ENCODE measurements around the gene YWHAQ. TPM values are rescaled to one million over a fixed set of nuclear protein-coding genes. Genes with fewer than 3 reads are reported as not detected.

Gene YWHAQ
- total RNA-seq, 4 donors from 2014 or later, result 40.3 to 63.7 (median 48.4) TPM

GRCh38 chr2:9565436-9566153 is 65.2 kb downstream of the YWHAQ start:
- Histone ChIP-seq H3K4me3 (peak overlapping the region; percentile 7 to 39 (median 24)), H3K27me3 (no peaks in the 10 kb centered on the region), H3K9me3 (no peaks in the 10 kb centered on the region), H3K4me1 (peaks cover 11 to 14% of the 10 kb centered on the region in 2 donors), H3K36me3 (no peaks in the 10 kb centered on the region), H3K27ac (peak overlapping the region; percentile 82 to 93 (median 90))
- ATAC-seq (peak; percentile 100), DNase-seq (peak; percentile 88 to 94)
- no peak for TF ChIP-seq CTCF (IDR thresholded peaks at IDR 0.05 in 4 of 5, conservative IDR thresholded peaks at IDR 0.05 in 1 of 5)
- peak; percentile 40 to 51 for TF ChIP-seq POLR2A (IDR thresholded peaks at IDR 0.05)
- intact Hi-C loops (cut with DNase I; ENCODE audit: low total_unique reads) (no loop called here), in situ Hi-C loops (cut with MboI; ENCODE audit: low sequenced_read_pairs in 4 of 4) (loop anchor here in 2 of 4 donors (10.0 kb wide), 1 partner anchor 59 kb away; no protein-coding TSS in a partner anchor)

- intact Hi-C loops (cut with DNase I; ENCODE audit: low total_unique reads) (no loop called here), in situ Hi-C loops (cut with MboI; ENCODE audit: low sequenced_read_pairs in 4 of 4) (loop anchor here in 2 of 4 donors (10.0 kb wide), 1 partner anchor 64 kb away; no protein-coding TSS in a partner anchor)
- Histone ChIP-seq H3K27ac (peak overlapping the region in 2 of 4 donors; percentile 1 to 35), H3K9me3 (no peaks in the 10 kb centered on the region), H3K27me3 (no peaks in the 10 kb centered on the region), H3K4me1 (peaks cover 12 to 21% of the 10 kb centered on the region in 2 donors), H3K4me3 (no peak overlapping the region), H3K36me3 (no peaks in the 10 kb centered on the region)
- no peak for DNase-seq
- no peak for ATAC-seq
- TF ChIP-seq CTCF (IDR thresholded peaks at IDR 0.05 in 4 of 5, conservative IDR thresholded peaks at IDR 0.05 in 1 of 5) (no peak), POLR2A (IDR thresholded peaks at IDR 0.05) (no peak)
Observed at GRCh38 chr2:9560628-9561027, 70.2 kb downstream of the YWHAQ start.

GRCh38 chr2:9558948-9559381 is 71.8 kb downstream of the YWHAQ start:
- no peak for DNase-seq
- intact Hi-C loops (cut with DNase I; ENCODE audit: low total_unique reads), result loop anchor here (5.0 to 10.0 kb wide), 2 partner anchors 483 to 1286 kb away; partner anchors contain the start of gene KLF11
- H3K27ac ChIP-seq, result peak overlapping the region; percentile 14 to 63 (median 36)
- in situ Hi-C loops (cut with MboI; ENCODE audit: low sequenced_read_pairs in 4 of 4), result no loop called here
- no peak for TF ChIP-seq POLR2A (IDR thresholded peaks at IDR 0.05)
- no peak for TF ChIP-seq CTCF (IDR thresholded peaks at IDR 0.05 in 4 of 5, conservative IDR thresholded peaks at IDR 0.05 in 1 of 5)
- H3K4me1 ChIP-seq, result peaks cover 16 to 23% of the 10 kb centered on the region in 2 donors
- no peak overlapping the region for H3K4me3 ChIP-seq
- peak in 1 of 2 donors; percentile 1 for ATAC-seq
- H3K9me3 ChIP-seq, result no peaks in the 10 kb centered on the region
- no peaks in the 10 kb centered on the region for H3K27me3 ChIP-seq
- H3K36me3 ChIP-seq, result no peaks in the 10 kb centered on the region

- Histone ChIP-seq H3K4me3 (peak overlapping the region; percentile 69 to 98 (median 92)), H3K27ac (peak overlapping the region; percentile 96 to 99 (median 98)), H3K9me3 (no peaks in the 10 kb centered on the region), H3K27me3 (no peaks in the 10 kb centered on the region), H3K36me3 (no peaks in the 10 kb centered on the region), H3K4me1 (peaks cover 41 to 46% of the 10 kb centered on the region in 2 donors)
- DNase-seq (no peak), ATAC-seq (peak; percentile 67 to 73)
- in situ Hi-C loops (cut with MboI; ENCODE audit: low sequenced_read_pairs in 4 of 4), result no loop called here
- intact Hi-C loops (cut with DNase I; ENCODE audit: low total_unique reads), result loop anchor here (5.0 to 10.0 kb wide), 2 partner anchors 486 to 1289 kb away; partner anchors contain the start of gene KLF11
- TF ChIP-seq POLR2A (IDR thresholded peaks at IDR 0.05) (no peak), CTCF (IDR thresholded peaks at IDR 0.05 in 4 of 5, conservative IDR thresholded peaks at IDR 0.05 in 1 of 5) (no peak)
Observed at GRCh38 chr2:9556121-9556743, 74.6 kb downstream of the YWHAQ start.

Data from gastrocnemius medialis (tissue), 4 donors.